Inflammatory macrophage (primary cell): ENCODE data around the gene RBM19.

Source experiments
- DNase-seq, 2 donors: peaks; one replicate each; pipeline ENCODE4 v3.0.0-alpha.2; 2020 to 2022

RBM19 gene

GRCh38 chr12:113987261-113988063 is 21.3 kb upstream of the RBM19 start:
- DNase-seq, result no peak

GRCh38 chr12:113984464-113984863 is 18.3 kb upstream of the RBM19 start:
- no peak for DNase-seq

GRCh38 chr12:113983777-113984448 is 17.8 kb upstream of the RBM19 start:
- DNase-seq, result no peak

GRCh38 chr12:113983265-113983664 is 17.1 kb upstream of the RBM19 start:
- no peak for DNase-seq

- DNase-seq, result no peak
These were observed 15.8 kb upstream of the RBM19 start for GRCh38 chr12:113981876-113982275.

- DNase-seq, result peak; percentile 54 to 71
These were observed 14.6 kb upstream of the RBM19 start for GRCh38 chr12:113980537-113981337.

GRCh38 chr12:113980054-113980453 is 13.9 kb upstream of the RBM19 start:
- no peak for DNase-seq

GRCh38 chr12:113978080-113978479 is 12.0 kb upstream of the RBM19 start:
- DNase-seq, result no peak

- no peak for DNase-seq
These were observed 7.9 kb upstream of the RBM19 start for GRCh38 chr12:113974006-113974405.

GRCh38 chr12:113973109-113973904 is 7.2 kb upstream of the RBM19 start:
- DNase-seq, result no peak

GRCh38 chr12:113971392-113971791 is 5.3 kb upstream of the RBM19 start:
- no peak for DNase-seq

GRCh38 chr12:113970211-113970610 is 4.1 kb upstream of the RBM19 start:
- DNase-seq, result peak; percentile 33 to 40

GRCh38 chr12:113967368-113967767 is 1.2 kb upstream of the RBM19 start:
- DNase-seq, result no peak

- DNase-seq, result no peak
These were observed 3.4 kb downstream of the RBM19 start for GRCh38 chr12:113962733-113963132.

- DNase-seq, result peak; percentile 83 to 90
These were observed 4.0 kb downstream of the RBM19 start for GRCh38 chr12:113961921-113962710.

- DNase-seq, result no peak
These were observed 6.1 kb downstream of the RBM19 start for GRCh38 chr12:113960030-113960429.

GRCh38 chr12:113959096-113959495 is 7.0 kb downstream of the RBM19 start:
- DNase-seq, result no peak

GRCh38 chr12:113958108-113958507 is 8.0 kb downstream of the RBM19 start:
- DNase-seq, result no peak

- DNase-seq, result no peak
These were observed 8.5 kb downstream of the RBM19 start for GRCh38 chr12:113957627-113958026.

GRCh38 chr12:113955109-113955970 is 10.8 kb downstream of the RBM19 start:
- DNase-seq, result no peak

GRCh38 chr12:113954547-113954946 is 11.6 kb downstream of the RBM19 start:
- no peak for DNase-seq
